ENCODE measurements around the gene APOD.

APOD gene

DNA sequence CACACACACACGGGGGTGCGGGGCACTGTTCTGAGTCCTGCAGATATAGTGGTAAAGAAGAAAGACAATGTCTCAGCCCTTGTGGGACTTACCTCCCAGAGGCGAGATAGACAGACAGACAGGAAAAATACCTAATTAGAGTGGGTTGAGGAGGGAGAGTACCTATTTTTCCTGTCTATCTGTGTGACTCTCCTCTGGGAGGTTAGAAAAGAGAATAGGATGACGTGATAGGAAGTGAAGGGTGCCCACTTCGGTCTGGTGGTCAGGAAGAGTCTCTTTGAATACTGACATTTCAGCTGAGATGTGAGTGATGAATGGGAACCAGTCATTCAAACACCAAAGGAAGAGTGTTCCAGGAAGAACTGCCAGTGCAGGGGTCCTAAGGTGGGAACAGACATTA lies 4.1 kb upstream of the APOD start:
- DNase-seq (ENCODE audit: low read depth in 1 of 2, low spot score in 1 of 2): no peak

DNA sequence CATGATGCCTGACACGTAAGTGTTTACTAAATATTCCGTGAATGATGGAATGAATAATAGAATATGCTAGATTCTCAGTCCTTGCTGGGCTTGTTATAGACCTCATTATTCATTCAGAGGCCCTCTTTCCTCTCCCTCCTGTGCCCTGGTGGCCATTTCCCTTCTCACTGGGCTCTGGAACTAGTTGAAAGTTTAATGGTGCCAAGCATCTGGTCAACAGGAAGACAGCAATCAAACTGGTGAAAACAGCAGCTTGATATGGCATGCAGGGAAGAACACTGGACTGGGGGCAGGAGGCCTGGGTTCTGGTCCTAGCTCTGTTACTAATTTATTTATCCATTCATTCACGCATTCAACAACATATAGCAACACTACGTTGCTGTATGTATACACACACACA lies 3.7 kb upstream of the APOD start:
- DNase-seq (ENCODE audit: low read depth in 1 of 2, low spot score in 1 of 2): no peak

DNA sequence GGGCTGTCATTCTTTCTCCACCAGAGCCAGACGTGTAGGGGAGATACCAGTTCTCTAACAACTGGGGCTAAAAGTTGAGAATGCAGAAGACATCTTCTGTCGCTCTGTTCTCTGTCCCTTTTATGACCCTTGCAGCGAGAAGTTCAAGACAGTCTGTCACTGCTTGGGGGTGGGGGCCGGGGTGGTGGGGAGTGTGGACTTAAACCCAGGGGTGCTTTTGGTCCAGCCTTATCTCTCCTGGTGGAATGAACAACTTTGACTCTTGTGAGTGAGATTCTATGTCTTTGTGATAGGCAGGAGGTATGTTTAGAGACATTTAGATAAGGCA lies 767 bp upstream of the APOD start:
- DNase-seq (ENCODE audit: low read depth in 1 of 2, low spot score in 1 of 2): no peak

DNA sequence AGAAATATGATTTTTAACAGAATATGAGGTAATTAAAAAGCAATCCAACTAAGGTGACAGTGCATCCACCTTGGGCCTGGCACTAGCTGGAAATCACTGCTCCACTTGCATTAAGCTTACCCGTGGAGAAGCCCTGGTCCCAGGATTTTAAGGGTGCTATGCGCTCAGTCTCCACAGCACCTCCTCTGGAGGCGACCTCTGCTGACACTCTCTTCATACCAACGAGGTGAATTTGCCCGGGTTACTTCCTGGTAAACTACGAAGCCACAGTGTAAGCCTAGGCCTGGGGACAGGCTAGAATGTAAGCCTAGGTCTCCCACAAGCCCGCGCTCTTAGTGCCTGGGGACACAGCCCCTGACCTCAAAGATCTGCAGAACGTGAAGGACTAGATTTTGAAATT lies 793 bp downstream of the APOD start:
- no peak for DNase-seq (ENCODE audit: low read depth in 1 of 2, low spot score in 1 of 2)

DNA sequence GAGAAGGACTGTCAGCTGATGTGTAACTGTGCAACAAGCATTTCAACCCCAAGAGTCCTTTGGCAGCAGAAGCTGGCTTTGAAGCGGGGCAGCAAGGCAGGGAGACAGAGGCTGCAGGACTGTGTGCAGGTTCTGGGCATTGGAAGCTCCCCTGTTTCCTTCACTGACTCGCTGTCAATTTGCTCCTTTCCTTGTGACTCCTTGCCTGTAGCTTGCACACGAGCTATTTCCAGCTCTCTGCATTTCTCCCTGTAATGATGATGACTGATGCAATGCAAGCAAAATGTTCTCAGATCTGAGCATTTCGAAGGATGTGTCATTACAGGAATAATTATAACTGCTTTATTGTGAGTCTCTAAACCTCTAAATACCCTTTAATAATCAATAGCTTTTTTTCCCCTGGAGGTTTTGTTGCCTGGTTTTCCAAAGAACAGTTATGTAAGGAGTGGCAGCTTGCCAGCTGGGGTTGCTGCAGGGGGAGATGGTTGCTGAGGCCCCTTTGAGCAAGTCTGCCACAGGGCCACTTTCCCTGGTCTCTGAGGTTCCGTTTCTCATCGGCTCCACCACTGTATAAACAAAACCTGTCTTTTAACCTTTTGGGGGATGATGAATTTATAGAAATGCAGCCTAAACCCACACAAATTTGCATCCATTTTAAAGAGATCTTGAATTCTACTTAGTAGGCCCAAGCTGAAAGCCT lies 2.8 kb downstream of the APOD start:
- DNase-seq (ENCODE audit: low read depth in 1 of 2, low spot score in 1 of 2): no peak

DNA sequence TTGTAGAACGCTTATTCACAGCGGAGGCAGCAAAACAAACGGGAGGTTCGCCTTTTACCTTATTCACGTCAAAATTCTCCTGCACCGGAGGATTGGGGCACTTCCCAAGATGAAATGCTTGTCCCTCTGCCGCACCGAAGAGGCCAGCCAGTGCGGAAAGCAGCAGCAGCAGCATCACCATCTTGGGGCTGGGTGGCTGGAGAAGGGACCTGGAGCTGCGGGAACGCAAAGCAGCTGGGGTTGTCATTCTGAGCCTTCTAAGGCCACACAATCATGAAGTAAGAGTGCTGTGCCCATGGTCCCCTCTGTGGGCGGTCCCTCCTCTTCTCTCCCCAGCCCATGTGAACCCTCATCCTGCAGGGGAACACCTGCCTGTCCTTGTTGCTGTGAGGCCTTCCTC lies 4.5 kb downstream of the APOD start:
- no peak for DNase-seq (ENCODE audit: low read depth in 1 of 2, low spot score in 1 of 2)

DNA sequence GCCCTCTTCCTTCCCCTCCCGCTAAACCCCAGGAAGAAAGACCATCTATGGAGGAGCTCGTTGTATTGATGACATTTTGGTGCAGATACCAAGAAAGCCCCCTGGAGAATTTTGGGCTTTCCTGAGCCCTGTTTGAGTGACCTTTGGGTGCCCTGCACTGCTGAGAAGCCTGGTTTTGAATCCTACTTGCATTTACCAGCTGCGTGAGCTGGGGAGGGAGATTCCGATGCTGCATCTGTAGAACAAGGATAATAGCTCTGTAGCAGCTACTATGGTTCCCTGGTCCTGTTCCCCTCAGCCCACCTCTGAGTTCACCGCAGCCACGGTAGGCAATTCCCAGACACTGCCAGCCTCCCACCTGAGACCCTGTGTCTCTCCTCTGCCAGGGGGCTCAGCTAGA lies 5.2 kb downstream of the APOD start:
- no peak for DNase-seq (ENCODE audit: low read depth in 1 of 2, low spot score in 1 of 2)

DNA sequence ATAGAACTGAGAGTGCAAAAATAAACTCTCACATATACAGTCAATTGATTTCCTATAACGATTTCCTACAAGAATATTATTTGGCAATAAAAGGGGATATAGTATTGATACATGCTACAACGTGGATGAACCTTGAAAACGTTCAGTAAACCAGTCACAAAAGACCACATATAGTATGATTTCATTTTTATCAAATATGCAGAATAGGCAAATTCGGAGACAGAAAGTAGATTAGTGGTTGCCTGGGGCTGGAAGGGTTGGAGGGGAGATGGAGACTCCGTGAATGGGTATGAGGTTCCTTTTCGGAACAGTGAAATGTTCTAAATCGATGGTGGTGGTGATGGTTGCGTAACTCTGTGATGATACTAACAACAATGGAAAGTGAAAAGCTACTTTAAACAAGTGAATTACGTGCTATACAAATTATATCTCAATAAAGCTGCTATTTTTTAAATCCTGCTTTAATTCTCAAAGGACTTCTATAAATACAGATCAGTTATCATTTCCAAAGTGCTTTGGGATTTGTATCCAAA lies 6.0 kb downstream of the APOD start:
- no peak for DNase-seq (ENCODE audit: low read depth in 1 of 2, low spot score in 1 of 2)

DNA sequence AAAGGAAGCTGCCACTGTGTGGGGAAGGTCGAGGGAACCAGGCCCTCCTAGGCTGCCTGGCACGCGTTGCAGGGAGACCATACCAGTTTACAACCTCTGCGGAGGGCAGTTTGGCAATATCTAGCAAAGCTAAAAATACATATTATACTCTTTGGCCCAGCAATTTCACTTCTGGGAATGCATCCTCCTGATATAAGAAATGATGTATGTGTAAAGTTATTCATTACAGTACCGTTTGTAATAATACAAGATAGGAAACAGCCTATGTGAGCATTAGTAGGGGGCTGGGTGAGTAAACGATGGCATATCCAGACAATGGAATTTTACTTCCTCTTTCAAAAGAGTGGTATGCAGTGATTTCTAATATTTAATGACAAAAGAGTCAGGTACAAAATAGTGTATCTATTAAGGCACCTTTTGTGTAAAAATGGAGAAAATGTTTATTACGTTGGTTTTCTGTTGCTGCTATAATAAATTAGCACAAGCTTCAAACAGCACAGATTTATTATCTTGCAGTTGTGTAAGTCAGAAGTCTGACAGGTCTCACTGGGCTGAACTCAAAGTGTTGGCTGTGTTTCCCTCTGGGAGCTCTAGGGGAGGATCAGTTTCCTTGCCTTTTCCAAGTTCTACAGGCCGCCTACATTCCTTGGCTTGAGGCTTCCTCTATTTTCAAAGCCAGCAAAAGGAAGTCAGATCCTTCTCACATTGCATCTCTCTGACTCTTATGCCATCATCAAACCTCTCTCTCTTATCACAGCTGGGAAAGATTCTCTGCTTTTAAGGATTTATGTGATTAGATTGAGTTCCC lies 9.0 kb downstream of the APOD start:
- no peak for DNase-seq (ENCODE audit: low read depth in 1 of 2, low spot score in 1 of 2)

DNA sequence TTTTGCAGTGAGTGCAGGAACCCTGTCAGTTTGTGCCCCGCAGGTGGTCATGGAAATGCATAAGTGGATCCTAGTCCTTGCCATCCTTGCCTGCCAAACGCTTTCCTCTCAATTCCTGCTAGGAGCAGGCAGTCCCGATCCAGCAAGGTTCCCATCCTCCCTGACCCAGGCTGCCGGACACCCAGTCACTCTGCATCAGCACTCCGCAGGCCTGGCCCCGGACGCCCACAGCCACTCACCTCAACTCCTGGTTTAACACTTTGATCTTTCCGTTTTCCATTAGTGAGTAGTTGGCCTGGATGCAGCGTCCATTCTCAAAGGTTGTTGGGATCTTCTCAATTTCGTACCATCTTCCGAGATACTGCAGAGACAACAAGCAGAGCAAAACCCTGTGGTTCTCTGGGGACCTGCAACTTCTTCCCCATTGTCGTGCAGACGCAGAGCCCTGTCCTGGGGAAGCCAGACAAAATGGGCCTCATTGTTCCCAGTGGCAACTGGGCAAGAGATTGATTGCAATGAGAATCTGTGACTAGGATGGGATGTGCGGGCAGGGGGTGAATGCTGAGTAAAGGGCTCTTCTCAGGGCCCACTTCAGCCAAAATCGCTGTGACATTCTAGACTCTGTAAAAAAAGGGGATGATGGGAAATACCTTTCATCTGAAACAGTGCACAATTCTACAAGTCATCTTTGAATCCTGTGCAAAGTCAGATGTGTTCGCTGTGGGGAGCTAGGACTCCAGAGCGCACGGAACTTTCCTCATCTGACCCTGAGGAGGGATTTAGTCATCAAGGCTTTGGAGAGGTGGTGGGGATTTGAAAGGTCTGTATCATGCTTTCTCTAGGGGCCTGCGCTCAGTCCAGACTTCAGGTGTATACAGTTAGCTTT lies 9.9 kb downstream of the APOD start:
- DNase-seq (ENCODE audit: low read depth in 1 of 2, low spot score in 1 of 2): no peak

DNA sequence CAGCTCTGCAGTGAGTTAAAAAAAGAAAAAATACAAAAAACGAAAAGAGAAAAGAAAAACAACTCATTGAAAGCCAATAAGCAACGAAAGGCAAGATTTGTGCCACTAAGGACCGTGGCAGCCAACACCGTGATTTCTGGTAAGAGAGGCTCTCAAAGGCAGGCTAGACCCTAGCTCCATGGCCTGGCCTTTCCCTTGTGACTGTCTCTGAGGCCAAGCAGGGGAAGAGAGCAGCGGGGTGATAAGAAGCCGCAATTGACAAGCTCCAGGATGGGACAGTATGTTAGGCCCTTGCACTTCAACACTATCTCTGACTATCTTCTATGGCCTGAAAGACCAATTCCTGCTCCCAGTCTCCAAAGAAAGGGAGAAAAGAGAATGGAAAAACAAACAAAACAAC lies 12.4 kb downstream of the APOD start:
- no peak for DNase-seq (ENCODE audit: low read depth in 1 of 2, low spot score in 1 of 2)

DNA sequence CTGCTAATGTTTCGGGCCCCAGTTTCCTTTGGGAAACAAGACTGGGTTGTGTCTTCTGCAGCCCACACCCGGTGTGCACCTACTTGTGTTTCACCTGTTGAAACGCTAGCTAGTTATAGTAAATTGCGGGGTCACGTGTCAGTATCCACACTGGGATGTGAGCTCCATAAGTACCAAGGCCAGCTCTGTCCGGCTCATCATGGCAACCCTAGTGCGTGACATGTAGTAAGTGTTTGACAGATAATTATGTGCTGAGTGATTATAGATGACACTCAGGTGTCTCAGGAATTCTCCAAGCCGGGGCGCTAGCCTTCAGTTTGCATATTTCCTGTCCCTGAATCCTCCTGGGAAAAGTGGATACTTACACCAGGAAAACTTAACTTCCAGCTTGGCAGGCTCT lies 12.8 kb downstream of the APOD start:
- no peak for DNase-seq (ENCODE audit: low read depth in 1 of 2, low spot score in 1 of 2)

DNA sequence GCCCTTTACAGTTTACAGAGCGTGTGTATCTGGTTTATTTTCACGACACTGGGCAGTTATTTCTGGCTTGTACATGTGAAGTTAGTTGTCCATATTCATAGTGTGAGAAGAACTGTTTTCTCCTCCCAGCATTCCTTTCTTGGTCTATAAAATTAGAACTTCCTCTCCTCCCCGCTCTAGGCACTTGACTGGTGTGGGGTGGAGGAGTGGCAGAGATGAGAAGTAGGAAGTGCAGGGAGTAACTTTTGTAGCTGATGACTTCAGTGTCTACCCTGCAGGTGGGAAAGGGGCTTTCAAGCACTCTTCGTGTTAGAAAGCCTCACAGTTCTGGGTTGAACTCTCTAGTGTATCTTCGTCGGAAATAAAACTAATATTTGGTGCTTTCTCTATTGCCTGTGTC lies 13.4 kb downstream of the APOD start:
- no peak for DNase-seq (ENCODE audit: low read depth in 1 of 2, low spot score in 1 of 2)

DNA sequence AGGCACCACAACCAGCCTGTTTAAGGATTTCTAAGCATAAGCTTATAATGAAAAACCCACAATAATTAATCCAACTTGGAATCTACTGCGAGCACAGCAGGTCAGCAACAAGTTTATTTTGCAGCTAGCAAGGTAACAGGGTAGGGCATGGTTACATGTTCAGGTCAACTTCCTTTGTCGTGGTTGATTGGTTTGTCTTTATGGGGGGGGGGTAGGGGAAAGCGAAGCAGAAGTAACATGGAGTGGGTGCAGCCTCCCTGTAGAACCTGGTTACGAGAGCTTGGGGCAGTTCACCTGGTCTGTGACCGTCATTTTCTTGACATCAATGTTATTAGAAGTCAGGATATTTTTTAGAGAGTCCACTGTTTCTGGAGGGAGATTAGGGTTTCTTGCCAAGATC lies 15.1 kb downstream of the APOD start:
- no peak for DNase-seq (ENCODE audit: low read depth in 1 of 2, low spot score in 1 of 2)

DNA sequence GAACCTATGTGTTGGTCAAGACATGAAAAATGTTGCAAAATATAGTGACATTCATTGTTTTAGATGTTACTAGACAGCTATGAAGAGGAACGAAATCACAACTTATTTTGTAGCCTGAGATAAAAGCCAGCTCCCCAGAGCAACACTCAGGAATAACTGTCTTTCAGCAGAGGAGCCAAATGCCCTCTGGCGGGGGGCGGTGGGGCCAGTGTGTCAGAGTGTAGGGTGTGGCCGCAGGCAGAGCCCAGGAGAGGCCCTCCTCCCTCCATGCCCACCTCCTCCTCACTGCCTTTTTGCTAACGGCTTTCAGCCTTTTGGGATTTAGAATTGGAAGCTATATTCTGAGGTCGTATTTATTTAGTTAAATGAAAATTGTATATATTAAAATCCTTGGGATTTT lies 16.9 kb downstream of the APOD start:
- DNase-seq (ENCODE audit: low read depth in 1 of 2, low spot score in 1 of 2): no peak

DNA sequence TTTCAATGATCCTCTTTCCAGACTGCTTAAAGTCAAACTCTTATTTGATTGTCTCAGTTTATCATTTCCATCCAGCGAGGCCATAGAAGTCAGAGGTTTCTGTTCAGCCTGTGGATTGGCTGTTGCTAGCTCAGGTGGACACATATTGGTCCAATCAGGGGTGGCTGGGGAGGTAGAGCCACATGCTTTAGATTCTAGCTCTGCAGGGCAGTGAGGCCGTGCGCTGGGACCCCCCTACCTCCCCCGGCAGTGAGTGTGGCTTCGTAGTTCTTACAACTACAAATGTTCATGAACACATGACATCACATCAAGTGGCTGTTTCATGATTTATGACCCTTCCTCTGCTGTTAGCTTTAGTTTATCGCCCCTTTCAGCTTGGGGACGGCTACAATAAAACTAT lies 18.0 kb downstream of the APOD start:
- DNase-seq (ENCODE audit: low read depth in 1 of 2, low spot score in 1 of 2): no peak

DNA sequence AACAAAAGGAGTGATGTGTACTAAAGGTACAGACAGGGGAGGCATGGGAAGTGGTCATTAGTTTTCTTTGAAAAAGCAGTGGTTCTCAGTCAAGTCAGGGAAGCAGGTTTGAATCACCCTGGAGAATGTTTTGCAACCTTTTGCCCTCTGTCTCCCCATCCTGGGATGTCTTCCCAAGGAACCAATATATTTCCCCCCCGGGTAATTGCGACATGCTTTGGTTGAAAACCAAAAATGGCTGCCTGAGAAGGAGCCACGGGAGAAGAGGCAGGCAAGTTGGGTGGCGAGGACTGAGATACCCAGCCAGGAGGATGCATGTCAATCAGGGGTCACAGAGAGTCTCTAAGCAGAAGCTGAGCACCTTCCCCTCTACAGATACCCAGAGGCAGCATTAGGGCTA lies 20.4 kb downstream of the APOD start:
- DNase-seq (ENCODE audit: low read depth in 1 of 2, low spot score in 1 of 2): no peak

DNA sequence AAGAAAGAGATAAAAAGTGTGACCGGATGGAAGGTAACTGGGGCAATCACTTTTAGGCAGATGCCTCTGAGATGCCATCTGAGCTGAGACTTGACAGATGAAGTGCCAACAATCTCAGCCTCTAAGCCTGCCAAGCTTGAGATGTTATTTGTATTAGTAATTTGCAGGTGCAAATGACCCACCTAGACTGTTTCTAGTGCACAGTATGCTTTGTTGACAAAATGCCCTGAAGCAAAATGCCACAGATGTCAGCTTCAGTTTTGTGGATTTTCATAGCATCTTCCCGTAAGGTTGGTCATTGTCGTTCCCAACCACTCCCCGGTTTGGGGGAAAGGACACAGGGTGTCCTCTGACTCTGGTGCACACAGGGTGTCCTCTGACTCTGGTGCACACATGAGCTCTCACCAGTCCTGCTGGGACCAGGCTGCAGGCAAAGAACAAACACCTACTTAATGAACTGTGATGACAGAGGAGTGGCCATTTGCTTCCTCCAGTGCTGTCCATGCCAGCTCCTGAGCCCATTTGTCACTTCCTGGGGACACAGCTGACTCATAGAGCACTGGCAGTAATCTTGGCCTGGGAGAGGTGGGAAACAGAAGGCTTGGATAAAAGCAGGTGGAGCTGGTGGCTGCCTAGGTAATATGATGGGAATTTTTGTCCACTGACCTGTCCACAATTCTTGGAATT lies 23.9 kb downstream of the APOD start:
- no peak for DNase-seq (ENCODE audit: low read depth in 1 of 2, low spot score in 1 of 2)

DNA sequence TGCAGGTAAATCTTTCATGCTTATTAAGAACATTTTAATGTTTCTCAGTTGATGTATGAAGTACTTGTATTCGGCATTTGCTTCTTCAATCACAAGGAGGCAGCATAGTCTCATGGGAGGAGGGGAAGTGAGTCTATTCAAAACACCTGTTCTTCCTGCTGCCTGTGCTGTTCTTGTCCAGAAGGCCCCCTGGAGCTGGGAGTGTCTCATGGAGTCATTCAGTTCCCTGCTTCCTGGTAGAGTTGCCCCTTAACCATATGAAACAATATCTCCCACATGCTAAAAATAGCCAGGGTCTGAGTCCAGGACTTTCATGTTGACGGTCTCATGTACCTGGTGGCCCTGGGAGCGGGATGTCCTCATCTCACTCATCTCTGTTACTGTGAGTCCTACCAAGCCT lies 25.1 kb downstream of the APOD start:
- DNase-seq (ENCODE audit: low read depth in 1 of 2, low spot score in 1 of 2): no peak

DNA sequence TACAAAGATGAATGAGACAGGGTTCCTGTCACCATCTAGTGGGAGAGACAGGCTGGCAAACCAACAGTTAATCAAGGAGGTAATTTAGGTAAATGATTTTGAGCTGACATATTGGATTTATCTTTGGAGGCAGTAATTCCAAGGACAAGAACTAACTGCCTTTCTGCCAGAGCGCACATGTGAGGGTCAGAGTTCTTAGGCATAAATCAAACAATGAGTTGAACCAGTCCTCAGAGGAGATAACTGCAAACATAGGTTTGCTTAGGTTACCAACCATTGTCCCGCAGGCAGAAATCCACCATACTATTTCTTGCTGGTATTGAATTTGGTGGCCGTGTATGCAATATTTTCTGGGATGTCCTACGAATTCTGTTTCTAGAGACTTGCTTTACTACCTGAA lies 26.4 kb downstream of the APOD start:
- no peak for DNase-seq (ENCODE audit: low read depth in 1 of 2, low spot score in 1 of 2)

DNA sequence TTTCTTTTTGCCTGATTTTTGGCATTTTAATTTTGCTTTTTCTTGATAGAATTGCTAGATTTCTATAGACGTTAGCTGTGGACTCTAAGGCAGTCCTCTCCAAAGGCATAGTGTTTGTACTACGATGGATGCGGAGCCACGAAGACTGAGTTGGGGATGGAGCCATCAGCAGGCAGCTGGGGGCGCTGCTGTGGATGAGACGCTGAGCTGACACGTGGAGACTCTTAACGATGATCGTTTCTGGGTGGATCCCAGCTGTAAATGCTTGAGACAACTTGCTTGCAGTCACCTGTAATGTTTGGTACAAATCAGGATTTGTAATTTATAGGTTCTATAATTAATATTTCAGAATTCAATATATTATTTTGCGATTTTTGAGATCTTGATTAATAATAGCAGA lies 27.4 kb downstream of the APOD start:
- no peak for DNase-seq (ENCODE audit: low read depth in 1 of 2, low spot score in 1 of 2)

Data from activated CD4-positive, alpha-beta T cell treated with anti-CD3 and anti-CD28 coated beads, Interleukin-2, amount 50 U/mL, for 24 hours (primary cell).